Nephron progenitor cell (in vitro differentiated cells): ENCODE data around the gene NFXL1.
A peak's percentile ranks its signal among the peaks of the same experiment; 100 is the strongest.

ENCODE experiments used
- DNase-seq: peaks from one replicate; pipeline ENCODE4 v3.0.0; 2021
- H3K27ac Mint-ChIP-seq: 2 replicates; pipeline ENCODE4 v1.8.0; 2021; ENCODE audit warnings: mild to moderate bottlenecking, moderate library complexity, mixed read lengths
- H3K27me3 Mint-ChIP-seq: 2 replicates; pipeline ENCODE4 v1.8.0; 2021; ENCODE audit warnings: mild to moderate bottlenecking, low read depth, mixed read lengths; ENCODE audit not compliant: poor library complexity
- H3K36me3 Mint-ChIP-seq: 2 replicates; pipeline ENCODE4 v1.8.0; 2021; ENCODE audit warnings: low read depth, mixed read lengths
- H3K4me1 Mint-ChIP-seq: 2 replicates; pipeline ENCODE4 v1.8.0; 2021; ENCODE audit warnings: mixed read lengths
- H3K4me3 Mint-ChIP-seq: 2 replicates; pipeline ENCODE4 v1.8.0; 2021; ENCODE audit warnings: mild to moderate bottlenecking, moderate library complexity, mixed read lengths
- H3K9me3 Mint-ChIP-seq: 2 replicates; pipeline ENCODE4 v1.8.0; 2021; ENCODE audit warnings: mild to moderate bottlenecking, moderate library complexity, mixed read lengths
- TF ChIP-seq, protein P1 (sequence below): fragments of 200-600 bp; sonication (generic); IDR thresholded peaks from 2 replicates; pipeline ENCODE4 v1.5.0; 2021; ENCODE audit warnings: antibody characterized with exemption

NFXL1 gene

DNA sequence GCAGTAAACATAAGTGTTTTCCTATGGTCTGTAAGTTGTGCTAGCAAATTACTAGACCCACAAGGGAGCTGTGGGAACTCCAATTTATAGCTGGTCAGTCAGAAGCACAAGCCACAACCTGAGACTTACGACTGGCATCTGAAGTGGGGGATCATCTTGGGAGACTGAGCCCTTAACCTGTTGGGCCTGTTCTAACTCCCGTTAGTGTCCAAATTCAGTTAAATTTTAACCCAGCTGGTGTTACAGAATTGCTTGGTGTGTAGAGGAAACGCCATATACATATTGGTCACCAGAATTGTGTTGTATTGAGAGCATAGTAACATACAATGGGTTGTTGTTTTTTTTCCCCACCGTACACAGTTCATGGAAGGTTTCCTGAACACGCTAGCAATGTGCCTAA lies 25.1 kb upstream of the NFXL1 start:
- Mint-ChIP-seq H3K27ac (no peak overlapping the region), H3K4me1 (no peaks in the 10 kb centered on the region), H3K4me3 (no peak overlapping the region), H3K36me3 (no peaks in the 10 kb centered on the region), H3K9me3 (no peaks in the 10 kb centered on the region), H3K27me3 (peaks cover 7% of the 10 kb centered on the region)
- DNase-seq = no peak
- TF ChIP-seq, protein P1, sequence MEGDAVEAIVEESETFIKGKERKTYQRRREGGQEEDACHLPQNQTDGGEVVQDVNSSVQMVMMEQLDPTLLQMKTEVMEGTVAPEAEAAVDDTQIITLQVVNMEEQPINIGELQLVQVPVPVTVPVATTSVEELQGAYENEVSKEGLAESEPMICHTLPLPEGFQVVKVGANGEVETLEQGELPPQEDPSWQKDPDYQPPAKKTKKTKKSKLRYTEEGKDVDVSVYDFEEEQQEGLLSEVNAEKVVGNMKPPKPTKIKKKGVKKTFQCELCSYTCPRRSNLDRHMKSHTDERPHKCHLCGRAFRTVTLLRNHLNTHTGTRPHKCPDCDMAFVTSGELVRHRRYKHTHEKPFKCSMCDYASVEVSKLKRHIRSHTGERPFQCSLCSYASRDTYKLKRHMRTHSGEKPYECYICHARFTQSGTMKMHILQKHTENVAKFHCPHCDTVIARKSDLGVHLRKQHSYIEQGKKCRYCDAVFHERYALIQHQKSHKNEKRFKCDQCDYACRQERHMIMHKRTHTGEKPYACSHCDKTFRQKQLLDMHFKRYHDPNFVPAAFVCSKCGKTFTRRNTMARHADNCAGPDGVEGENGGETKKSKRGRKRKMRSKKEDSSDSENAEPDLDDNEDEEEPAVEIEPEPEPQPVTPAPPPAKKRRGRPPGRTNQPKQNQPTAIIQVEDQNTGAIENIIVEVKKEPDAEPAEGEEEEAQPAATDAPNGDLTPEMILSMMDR = no peak

DNA sequence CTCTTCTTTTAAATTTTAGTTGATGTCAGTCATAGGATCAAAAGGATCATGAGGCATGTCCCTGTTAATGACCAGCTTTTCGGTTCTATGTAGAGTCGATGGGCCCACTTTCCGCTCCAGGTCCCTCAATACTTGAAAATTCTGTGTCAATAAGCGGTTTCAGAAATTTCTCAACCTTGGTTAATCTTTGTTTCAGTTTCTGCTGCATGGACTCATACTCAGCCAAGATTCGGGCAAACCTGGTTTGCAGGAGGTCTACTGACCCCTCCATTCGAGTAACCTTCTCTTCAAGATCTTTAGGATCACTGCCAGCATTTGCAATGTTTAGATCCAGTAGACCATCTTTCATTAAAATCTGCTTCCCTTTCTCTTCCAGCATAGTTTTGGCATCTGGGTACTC lies 22.0 kb upstream of the NFXL1 start:
- H3K36me3 Mint-ChIP-seq = no peaks in the 10 kb centered on the region

DNA sequence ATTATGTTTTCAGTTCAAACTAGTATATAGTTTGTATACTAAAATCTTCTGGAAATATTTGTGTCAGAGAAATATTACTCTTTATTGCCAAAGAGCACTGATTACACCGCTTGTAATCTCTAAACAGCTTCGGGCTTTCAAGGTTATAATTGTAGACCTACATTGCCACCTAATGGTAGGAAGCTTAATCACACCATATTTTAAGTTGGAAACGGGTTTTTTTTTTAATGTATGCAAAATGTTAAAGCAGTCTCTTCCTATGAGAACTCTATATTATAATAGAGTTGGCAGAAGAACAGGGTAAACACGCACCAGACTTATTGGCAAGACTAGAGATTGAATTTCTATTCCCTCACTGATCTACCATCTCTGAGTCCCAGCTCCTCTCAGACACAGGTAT lies 19.5 kb upstream of the NFXL1 start:
- Mint-ChIP-seq H3K9me3 (no peaks in the 10 kb centered on the region), H3K36me3 (no peaks in the 10 kb centered on the region), H3K4me3 (no peak overlapping the region), H3K27me3 (peaks cover 4% of the 10 kb centered on the region), H3K27ac (no peak overlapping the region), H3K4me1 (no peaks in the 10 kb centered on the region)
- no peak for DNase-seq
- TF ChIP-seq, protein P1 = peak; percentile 59

More for the DNA sequence above, 22.0 kb upstream of the NFXL1 start:
- DNase-seq = no peak
- H3K27ac Mint-ChIP-seq = no peak overlapping the region
- no peaks in the 10 kb centered on the region for H3K4me1 Mint-ChIP-seq
- H3K27me3 Mint-ChIP-seq = peaks cover 7% of the 10 kb centered on the region
- H3K9me3 Mint-ChIP-seq = no peaks in the 10 kb centered on the region
- TF ChIP-seq, protein P1 = no peak
- H3K4me3 Mint-ChIP-seq = no peak overlapping the region

DNA sequence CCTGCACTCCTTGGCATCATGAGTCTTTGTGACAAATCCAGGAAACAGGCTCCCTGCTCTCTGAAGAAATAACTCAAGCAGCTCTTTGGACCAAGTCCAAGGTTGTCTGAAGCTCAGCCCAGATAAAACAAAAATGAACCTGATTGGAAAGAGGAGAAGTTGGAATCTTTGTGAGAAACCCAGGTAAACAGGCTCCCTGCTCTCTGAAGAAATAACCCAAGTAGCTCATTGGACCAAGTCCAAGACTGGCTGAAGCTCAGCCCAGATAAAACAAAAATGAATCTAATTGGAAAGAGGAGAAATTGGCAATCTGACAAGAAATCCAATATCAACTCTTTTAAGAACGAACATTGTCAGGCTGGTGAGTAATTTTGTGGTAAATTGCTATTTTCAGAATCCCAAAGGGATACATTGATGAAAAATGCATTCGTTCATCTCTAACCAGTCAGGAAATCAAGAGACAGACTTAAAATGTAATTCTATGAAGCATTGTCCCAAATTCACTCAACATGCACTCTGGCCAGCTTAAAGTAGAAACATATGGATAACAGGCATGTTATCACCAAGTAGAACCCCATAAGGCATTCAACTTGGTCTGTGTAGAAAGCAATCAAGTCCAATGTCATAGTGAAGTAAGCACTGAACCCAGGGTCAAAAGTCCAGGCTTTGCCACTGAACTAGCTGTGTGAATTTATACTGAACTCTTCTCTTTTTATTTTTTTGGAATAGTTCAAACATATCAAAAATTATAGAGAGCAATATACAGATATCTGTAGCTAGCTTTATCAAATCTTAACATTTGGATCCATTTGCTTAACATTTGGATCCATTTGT lies 16.8 kb upstream of the NFXL1 start:
- H3K36me3 Mint-ChIP-seq = no peaks in the 10 kb centered on the region
- H3K4me1 Mint-ChIP-seq = peaks cover 6% of the 10 kb centered on the region
- DNase-seq = no peak
- H3K27me3 Mint-ChIP-seq = peaks cover 12% of the 10 kb centered on the region
- H3K27ac Mint-ChIP-seq = no peak overlapping the region
- no peak overlapping the region for H3K4me3 Mint-ChIP-seq
- H3K9me3 Mint-ChIP-seq = no peaks in the 10 kb centered on the region
- TF ChIP-seq, protein P1 = no peak

DNA sequence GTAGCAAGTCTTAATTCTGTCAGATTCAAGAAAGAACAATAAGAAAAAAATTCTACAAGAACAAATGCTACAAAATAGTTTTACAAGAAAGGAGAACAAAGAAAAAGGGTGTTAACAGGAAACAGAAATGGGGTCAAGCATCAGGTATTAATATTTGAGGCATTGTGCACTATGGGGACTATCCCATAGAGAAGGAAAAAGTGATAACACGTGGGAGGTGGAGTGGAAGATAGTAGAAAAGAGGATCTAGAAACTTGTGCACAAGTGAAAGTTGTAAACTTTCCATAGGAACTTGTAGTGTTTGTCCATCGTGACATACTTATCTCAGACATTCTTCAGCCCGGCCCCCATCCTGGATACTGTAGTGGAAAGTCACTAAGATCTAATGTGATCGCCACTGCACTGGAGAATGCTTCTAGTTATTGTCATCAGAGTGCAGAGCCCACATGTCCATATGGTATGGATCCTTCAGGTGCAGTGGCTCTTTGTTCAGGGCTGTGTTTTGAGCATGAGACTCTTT lies 15.4 kb upstream of the NFXL1 start:
- H3K4me3 Mint-ChIP-seq = no peak overlapping the region
- TF ChIP-seq, protein P1 = no peak
- H3K27me3 Mint-ChIP-seq = peaks cover 10% of the 10 kb centered on the region
- no peak overlapping the region for H3K27ac Mint-ChIP-seq
- no peaks in the 10 kb centered on the region for H3K9me3 Mint-ChIP-seq
- no peaks in the 10 kb centered on the region for H3K36me3 Mint-ChIP-seq
- H3K4me1 Mint-ChIP-seq = peaks cover 6% of the 10 kb centered on the region
- DNase-seq = no peak
